K562 (cell line): Measurements from ENCODE around the gene TIMM10. TPM values are rescaled to one million over a fixed set of nuclear protein-coding genes. Genes with fewer than 3 reads are reported as not detected.

Source experiments
- ATAC-seq: fragments of 200-7000 bp; cut with Tn5 transposase; 3 replicates; pipeline ENCODE4 v1.9.1; 2020; ENCODE audit warnings: moderate library complexity
- BruUV-seq: library from RNA; stranded (reverse); fragments of 400-500 nt; replicated peaks from 2 replicates; lab custom pipeline; 2021; lab: Mats Ljungman, UMichigan
- CTCF ChIA-PET: fragments of 300-600 bp; formaldehyde crosslinking; extraction: SDS; loops from one replicate; lab custom pipeline; 2021; ENCODE audit warnings: low intra/inter-chr PET ratio; lab: Yijun Ruan, JAX
- POLR2A ChIA-PET: fragments of 300-600, 350-650 bp; sonication (Branson Sonifier 250); formaldehyde crosslinking; extraction: SDS; loops from one replicate; lab custom pipeline; 2021; ENCODE audit warnings: antibody characterized with exemption, inconsistent platforms; lab: Yijun Ruan, JAX
- DNase-seq, 4 experiments: peaks; one replicate each; pipeline versions ENCODE4 v3.0.0 to v3.0.0-alpha.2; 2011 to 2018; ENCODE audit warnings: low spot score in 3 of 4, mixed read lengths in 3 of 4; ENCODE audit errors: extremely low read depth in 1 of 4
- FAIRE-seq: peaks from 2 replicates; lab custom pipeline; 2011; peaks lifted over from hg19 to GRCh38; lab: Jason Lieb, UNC
- H2AFZ ChIP-seq: 2 replicates; pipeline ENCODE4 v1.6.0; 2011; ENCODE audit warnings: low read depth, low read length, control low read depth, inconsistent platforms
- H3K27ac ChIP-seq: fragments of 200-600 bp; 3 replicates; pipeline ENCODE4 v1.8.0; 2011; ENCODE audit warnings: low read depth, mild to moderate bottlenecking, control low read depth, inconsistent platforms, low read length, moderate library complexity, mixed read lengths; ENCODE audit errors: extremely low read depth
- H3K27me3 ChIP-seq, 2 experiments: fragments of 300-600 bp in 1 of 2; 2 replicates in 1 of 2; 3 replicates in 1 of 2; pipeline versions ENCODE4 v1.6.0 to v1.8.0; 2011; ENCODE audit warnings: inconsistent platforms in 2 of 2, low read length in 2 of 2, mild to moderate bottlenecking in 1 of 2, mixed read lengths in 1 of 2, moderate library complexity in 1 of 2; ENCODE audit not compliant: control insufficient read depth in 2 of 2, insufficient read depth in 2 of 2
- H3K36me3 ChIP-seq: fragments of 300-600 bp; 3 replicates; pipeline ENCODE4 v1.8.0; 2011; ENCODE audit warnings: mild to moderate bottlenecking, low read length, inconsistent platforms; ENCODE audit not compliant: control insufficient read depth, insufficient read depth
- H3K4me1 ChIP-seq, 2 experiments: fragments of 200-600 bp in 1 of 2; replicated peaks in 1 of 2; 2 replicates in 1 of 2; 3 replicates in 1 of 2; pipeline versions ENCODE4 v1.5.1 to v1.8.0; 2011; ENCODE audit warnings: inconsistent platforms in 2 of 2, low read length in 2 of 2, mild to moderate bottlenecking in 1 of 2, mixed read lengths in 1 of 2, moderate library complexity in 1 of 2; ENCODE audit not compliant: control insufficient read depth in 2 of 2, insufficient read depth in 2 of 2
- H3K4me2 ChIP-seq: 2 replicates; pipeline ENCODE4 v1.6.1; 2011; ENCODE audit warnings: low read length, control low read depth, inconsistent platforms, mixed read lengths; ENCODE audit not compliant: insufficient read depth
- H3K4me3 ChIP-seq: fragments of 200-600 bp; sonication (generic), shearing (Covaris generic); 2 replicates; pipeline ENCODE4 v1.5.1; 2016; ENCODE audit warnings: control low read depth, inconsistent platforms
- H3K79me2 ChIP-seq: fragments of 200-600 bp; 3 replicates; pipeline ENCODE4 v1.8.0; 2011; ENCODE audit warnings: low read length, inconsistent platforms; ENCODE audit not compliant: control insufficient read depth, insufficient read depth
- H3K9ac ChIP-seq, 2 experiments: 2 replicates each; pipeline versions ENCODE4 v1.6.0 to v1.6.1; 2011; ENCODE audit warnings: low read depth in 2 of 2, low read length in 2 of 2, control low read depth in 1 of 2, inconsistent platforms in 1 of 2, mild to moderate bottlenecking in 1 of 2, mixed read lengths in 1 of 2; ENCODE audit not compliant: insufficient read depth in 1 of 2
- H3K9me1 ChIP-seq: one replicate; pipeline ENCODE4 v1.6.0; 2011; ENCODE audit warnings: inconsistent platforms, mild to moderate bottlenecking, low read length, moderate library complexity; ENCODE audit not compliant: control insufficient read depth, insufficient read depth
- H3K9me3 ChIP-seq: replicated peaks from 2 replicates; pipeline ENCODE4 v1.5.1; 2011; ENCODE audit warnings: low read depth, low read length, inconsistent platforms; ENCODE audit not compliant: control insufficient read depth, insufficient read depth
- H4K20me1 ChIP-seq: replicated peaks from 2 replicates; pipeline ENCODE4 v1.6.1; 2011; ENCODE audit warnings: low read length, inconsistent platforms, mixed read lengths; ENCODE audit not compliant: control insufficient read depth, insufficient read depth
- CC2D1A ChIP-seq: fragments of 450-650 bp; IDR thresholded peaks from 2 replicates; pipeline ENCODE4 v1.6.1; 2017; ENCODE audit warnings: mild to moderate bottlenecking
- HDAC1 ChIP-seq, 2 experiments: fragments of 450-650 bp; IDR thresholded peaks; 2 replicates each; pipeline ENCODE4 v1.6.1; 2016 to 2017; ENCODE audit warnings: inconsistent platforms in 1 of 2, mild to moderate bottlenecking in 1 of 2, moderate library complexity in 1 of 2
- L3MBTL2 ChIP-seq: fragments of 450-650 bp; IDR thresholded peaks from 2 replicates; pipeline ENCODE4 v1.6.1; 2016; ENCODE audit warnings: mild to moderate bottlenecking, moderate library complexity
- MNT ChIP-seq, 2 experiments: fragments of 450-650 bp; conservative IDR thresholded peaks; 2 replicates each; pipeline ENCODE4 v1.6.1; 2017; ENCODE audit warnings: mild to moderate bottlenecking in 2 of 2, moderate library complexity in 2 of 2
- PML ChIP-seq: IDR thresholded peaks from 2 replicates; pipeline ENCODE4 v1.6.1; 2012; ENCODE audit warnings: low read length, inconsistent platforms
- POLR2G ChIP-seq: fragments of 200-400 bp; formaldehyde crosslinking; IDR thresholded peaks from 2 replicates; pipeline ENCODE4 v1.6.1; 2017; ENCODE audit warnings: low read depth, mild to moderate bottlenecking, antibody characterized with exemption, low read length, moderate library complexity
- SMARCB1 ChIP-seq: IDR thresholded peaks from 2 replicates; pipeline ENCODE4 v1.6.1; 2011; ENCODE audit warnings: improper control_type of control experiment, low read depth; ENCODE audit not compliant: insufficient read length
- SPI1 ChIP-seq: IDR thresholded peaks from 2 replicates; pipeline ENCODE4 v1.6.1; 2011; ENCODE audit warnings: low read depth, low read length, control low read depth, borderline replicate concordance
- SUPT5H ChIP-seq: fragments of 450-650 bp; IDR thresholded peaks from 2 replicates; pipeline ENCODE4 v1.6.1; 2016
- TRIM28 ChIP-seq: fragments of 450-650 bp; IDR thresholded peaks from 2 replicates; pipeline ENCODE4 v1.6.1; 2017
- WGBS: fragments of 100-300 bp; shearing (Covaris generic); methylation state at CpG from one replicate; pipeline ENCODE4 v1.1.6; 2016; ENCODE audit warnings: low coverage, mixed read lengths; ENCODE audit not compliant: insufficient coverage; ENCODE audit errors: missing lambda C conversion rate; 5-methylcytosine and 5-hydroxymethylcytosine counted together
- in situ Hi-C: fragments of 300-500 bp; cut with MboI; formaldehyde crosslinking; loops from 4 replicates; pipeline ENCODE4 v1.15.0; 2018; ENCODE audit warnings: inconsistent platforms, mixed read lengths
- intact Hi-C: fragments of 100-400 bp; cut with micrococcal nuclease; formaldehyde crosslinking; loops from 2 replicates; pipeline ENCODE4 v1.14.2; 2022
- polyA plus RNA-seq, 8 experiments: library from polyadenylated mRNA; depleted of rRNA in 4 of 8; stranded (reverse) in 5 of 8; unstranded in 3 of 8; fragments of >200 nt; fragmentation: Nextera tagmentation in 2 of 8; fragmentation: Illumina TruSeq in 1 of 8; extraction: Ambion mirVana in 2 of 8; extraction: Trizol in 1 of 8; gene quantifications; 2 replicates each; pipeline versions ENCODE4 v1.2.1 to v1.2.3, GENCODE V29; 2011 to 2014; ENCODE audit warnings: inconsistent platforms in 1 of 8, missing spikeins in 1 of 8
- total RNA-seq, 7 experiments: library from RNA; depleted of rRNA in 6 of 7; stranded (reverse); fragments of >200 nt in 6 of 7; fragmentation: Illumina TruSeq in 2 of 7; extraction: Trizol in 2 of 7; gene quantifications; 2 replicates each; pipeline versions ENCODE4 v1.2.1 to v1.2.3, GENCODE V29; 2011 to 2021; ENCODE audit warnings: low replicate concordance in 1 of 7

The TIMM10 gene
- total and polyA plus RNA-seq, 9 of the 15 experiments (the other 6 are each of a cell fraction or from before 2014, with no cell fraction given), result 109 to 553 (median 172) TPM

DNA sequence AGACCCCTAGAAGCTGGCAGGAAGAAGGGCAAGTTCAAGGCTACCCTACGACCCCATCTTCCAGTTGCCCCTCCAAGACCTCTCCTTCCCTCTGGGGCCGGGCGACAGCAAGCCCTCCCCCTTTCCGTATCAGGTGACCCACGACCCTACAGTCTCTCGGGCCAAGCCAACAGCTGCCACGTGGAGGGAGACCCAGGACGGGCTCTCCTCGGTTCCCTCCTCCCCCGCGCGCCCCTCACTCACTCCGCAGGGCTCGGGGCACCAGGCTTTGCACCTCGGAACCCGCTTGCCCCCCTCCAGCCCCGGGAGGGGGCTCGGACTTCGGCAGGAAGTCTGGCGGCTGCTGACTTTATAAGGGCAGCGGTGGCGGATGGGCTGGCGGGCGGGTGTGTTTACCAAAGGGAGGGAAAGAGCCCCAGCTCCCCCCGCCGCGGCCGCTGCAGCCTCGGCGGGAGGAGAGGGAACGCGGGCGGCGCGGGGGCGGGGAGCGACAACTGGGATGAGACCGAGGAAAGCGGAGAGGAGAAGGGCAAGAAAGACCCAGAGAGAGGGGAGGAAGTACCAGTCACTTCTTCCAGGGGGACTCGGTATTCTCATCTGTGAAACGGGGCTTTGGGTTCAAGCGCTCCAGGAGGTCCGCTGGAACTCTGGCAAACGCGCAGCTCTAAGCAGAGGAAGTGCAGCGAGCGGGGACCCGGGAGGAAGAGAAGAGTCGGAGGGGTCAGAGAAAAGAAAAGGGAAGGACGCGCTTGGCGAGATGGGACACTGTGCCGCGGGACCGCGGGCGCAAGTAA, 15.8 kb downstream of the TIMM10 start:
- in situ Hi-C loops (no loop called here), intact Hi-C loops (loop anchor here (1.0 kb wide), 1 partner anchor 15 kb away; no protein-coding TSS in a partner anchor)
- H4K20me1 ChIP-seq, result no peaks in the 10 kb centered on the region
- FAIRE-seq (peak; percentile 32), ATAC-seq (peak; percentile 68), DNase-seq (peak; percentile 75 to 80 (median 76))
- peaks cover 16% of the 10 kb centered on the region; the same call in 2 of the 3 replicates for H3K36me3 ChIP-seq
- peak overlapping the region; percentile 99 for H2AFZ ChIP-seq
- ChIA-PET CTCF (interaction anchor here (0.8 kb wide), 1 partner anchor 21 kb away, joined by 3 read pairs; no protein-coding TSS in a partner anchor), POLR2A (interaction anchor here (0.6 to 4.1 kb wide), 13 partner anchors 8 to 189 kb away, joined by 3 to 31 read pairs (median 4); partner anchors contain the start of gene TIMM10)
- H3K9me1 ChIP-seq, result no peaks in the 10 kb centered on the region
- H3K27me3 ChIP-seq, result no peaks in the 10 kb centered on the region
- peaks cover 21 to 31% of the 10 kb centered on the region in 2 experiments; a peak in 4 of 5 replicates for H3K4me1 ChIP-seq
- 2% methylated on average over 25 of the region's 57 CpGs for WGBS
- peak overlapping the region; percentile 89 to 90 for H3K9ac ChIP-seq
- peak overlapping the region; percentile 88 for H3K4me2 ChIP-seq
- H3K79me2 ChIP-seq, result peaks cover 49% of the 10 kb centered on the region
- BruUV-seq, result no TSS peak
- H3K4me3 ChIP-seq, result peak overlapping the region; percentile 88
- H3K27ac ChIP-seq, result peak overlapping the region; percentile 86
- no peaks in the 10 kb centered on the region for H3K9me3 ChIP-seq
- peak; percentile 33; the same call in 1 of the 2 replicates for TF ChIP-seq SUPT5H
- 0 out of 2 replicates have a peak, but pooled peaks have one; percentile 27 for TF ChIP-seq PML
- TF ChIP-seq SMARCB1, result no peak
- TF ChIP-seq SPI1, result peak; percentile 74
- peak; percentile 67 for TF ChIP-seq POLR2G
- TF ChIP-seq HDAC1 (IDR thresholded peaks at IDR 0.05), result peak in 1 of 2 experiments; percentile 46; a peak in 1 of 4 replicates
- 0 out of 2 replicates have a peak, but pooled peaks have one; percentile 11 for TF ChIP-seq CC2D1A
- TF ChIP-seq TRIM28, result no peak
- peak; percentile 74 for TF ChIP-seq L3MBTL2
- TF ChIP-seq MNT (conservative IDR thresholded peaks at IDR 0.05), result peak; percentile 93 to 94
